GM12874 (cell line): Measurements from ENCODE around the gene RMI1.

ENCODE experiments used
- TF ChIP-seq, protein P1 (sequence below): IDR thresholded peaks from 2 replicates; pipeline ENCODE4 v1.5.1; 2011; ENCODE audit warnings: low read depth, mild to moderate bottlenecking, control low read depth, low read length, moderate library complexity; ENCODE audit not compliant: insufficient read depth

Gene RMI1

GRCh38 chr9:83960991-83961390, 19.6 kb upstream of the RMI1 start:
- TF ChIP-seq, protein P1, sequence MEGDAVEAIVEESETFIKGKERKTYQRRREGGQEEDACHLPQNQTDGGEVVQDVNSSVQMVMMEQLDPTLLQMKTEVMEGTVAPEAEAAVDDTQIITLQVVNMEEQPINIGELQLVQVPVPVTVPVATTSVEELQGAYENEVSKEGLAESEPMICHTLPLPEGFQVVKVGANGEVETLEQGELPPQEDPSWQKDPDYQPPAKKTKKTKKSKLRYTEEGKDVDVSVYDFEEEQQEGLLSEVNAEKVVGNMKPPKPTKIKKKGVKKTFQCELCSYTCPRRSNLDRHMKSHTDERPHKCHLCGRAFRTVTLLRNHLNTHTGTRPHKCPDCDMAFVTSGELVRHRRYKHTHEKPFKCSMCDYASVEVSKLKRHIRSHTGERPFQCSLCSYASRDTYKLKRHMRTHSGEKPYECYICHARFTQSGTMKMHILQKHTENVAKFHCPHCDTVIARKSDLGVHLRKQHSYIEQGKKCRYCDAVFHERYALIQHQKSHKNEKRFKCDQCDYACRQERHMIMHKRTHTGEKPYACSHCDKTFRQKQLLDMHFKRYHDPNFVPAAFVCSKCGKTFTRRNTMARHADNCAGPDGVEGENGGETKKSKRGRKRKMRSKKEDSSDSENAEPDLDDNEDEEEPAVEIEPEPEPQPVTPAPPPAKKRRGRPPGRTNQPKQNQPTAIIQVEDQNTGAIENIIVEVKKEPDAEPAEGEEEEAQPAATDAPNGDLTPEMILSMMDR, result no peak

- TF ChIP-seq, protein P1, result no peak
These were observed 18.4 kb upstream of the RMI1 start for GRCh38 chr9:83962165-83962564.

DNA sequence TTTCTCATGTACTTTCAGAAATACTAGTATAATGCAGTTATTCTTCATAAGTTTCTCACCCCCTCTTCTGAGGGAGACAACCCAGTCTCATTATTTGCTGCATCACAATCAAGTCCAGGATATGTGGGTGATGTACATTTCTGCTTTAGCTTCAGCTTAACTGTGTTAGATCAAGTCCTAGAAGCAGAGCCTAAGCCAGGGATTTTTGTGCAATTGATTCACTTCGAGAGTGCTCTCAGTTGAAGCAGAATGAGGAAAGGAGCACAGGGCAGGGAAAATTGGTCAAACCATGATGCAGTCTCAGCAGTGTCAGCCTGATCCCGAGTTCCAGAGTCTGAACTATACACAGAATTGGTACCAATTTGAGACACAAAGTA, 15.6 kb upstream of the RMI1 start:
- TF ChIP-seq, protein P1, result no peak

- TF ChIP-seq, protein P1, result no peak
These were observed 15.0 kb upstream of the RMI1 start for GRCh38 chr9:83965350-83966208.

DNA sequence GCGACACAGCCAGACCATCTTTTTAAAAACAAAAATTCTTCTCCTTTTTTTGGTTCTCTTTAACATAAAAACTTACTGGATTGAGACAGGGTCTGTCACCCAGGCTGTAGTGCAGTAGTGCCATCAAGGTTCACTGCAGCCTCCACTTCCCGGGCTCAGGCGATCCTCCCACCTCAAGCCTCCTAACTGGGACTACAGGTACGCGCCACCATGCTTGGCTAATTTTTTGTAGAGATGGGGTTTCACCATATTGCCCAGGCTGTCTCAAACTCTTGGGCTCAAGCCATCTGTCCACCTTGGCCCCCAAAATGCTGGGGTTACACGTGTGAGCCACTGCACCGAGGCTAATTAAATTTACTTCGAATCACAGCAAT, 14.4 kb upstream of the RMI1 start:
- TF ChIP-seq, protein P1, result no peak

GRCh38 chr9:83967073-83967472, 13.5 kb upstream of the RMI1 start:
- TF ChIP-seq, protein P1, result no peak

GRCh38 chr9:83969602-83970001, 11.0 kb upstream of the RMI1 start:
- TF ChIP-seq, protein P1, result no peak
